ENCODE data around the gene NAXD. TPM values are rescaled to one million over a fixed set of nuclear protein-coding genes. Genes with fewer than 3 reads are reported as not detected.
A peak's percentile ranks its signal among the peaks of the same experiment; 100 is the strongest.

The NAXD gene
- total and polyA plus RNA-seq, 12 donors: 48.5 to 107 (median 62.9) TPM

DNA sequence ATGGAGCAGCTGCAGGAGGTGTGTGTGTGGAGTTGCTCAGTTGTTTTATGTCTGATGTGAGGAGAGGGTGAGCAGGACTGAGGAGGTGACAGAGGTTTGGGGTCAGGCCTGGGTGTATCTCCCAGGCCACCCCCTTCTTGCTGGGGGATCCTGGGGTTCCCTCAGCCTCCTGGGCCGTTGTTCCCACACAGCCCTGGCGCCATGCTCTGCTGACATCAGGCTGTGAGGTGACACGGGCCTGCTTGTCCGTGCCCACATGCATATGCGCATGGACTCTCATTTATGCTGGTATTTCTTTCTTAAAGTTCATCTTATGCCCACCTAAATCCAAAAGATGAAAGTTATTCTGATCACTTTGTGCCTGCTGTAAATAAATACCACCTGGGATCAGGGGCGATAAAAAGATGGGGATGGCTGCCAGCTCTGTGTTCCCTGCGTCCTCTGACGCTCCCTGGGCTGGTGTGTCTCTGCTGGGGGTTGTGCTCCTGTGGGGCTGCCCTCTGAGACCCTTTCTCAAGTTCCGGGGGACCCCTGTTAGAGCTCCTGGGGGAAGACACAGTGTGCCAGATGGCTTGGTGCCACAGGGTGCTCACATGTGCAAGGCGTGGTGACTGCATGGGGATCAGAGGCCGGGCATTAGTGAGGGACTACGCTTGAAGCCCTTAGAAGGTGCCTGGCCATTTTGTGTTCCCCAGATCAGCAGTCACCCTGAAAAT, 12.6 kb downstream of the NAXD start:
- Histone ChIP-seq H3K27me3 (no peaks in the 10 kb centered on the region), H3K4me3 (no peak overlapping the region), H3K27ac (peak overlapping the region in 3 of 5 donors; percentile 13 to 85 (median 68)), H3K36me3 (replicated peaks in 1 of 2) (peaks cover 0 to 39% of the 10 kb centered on the region in 2 donors), H3K4me1 (replicated peaks in 1 of 2) (peaks cover 6 to 33% of the 10 kb centered on the region in 2 donors), H3K9me3 (replicated peaks in 1 of 3) (no peaks in the 10 kb centered on the region)
- WGBS, 4 donors: 73 to 80% (median 75%) methylated on average over 10 to 12 of the region's 12 CpGs
- TF ChIP-seq POLR2A (IDR thresholded peaks at IDR 0.05): no peak
- TF ChIP-seq, protein P1, sequence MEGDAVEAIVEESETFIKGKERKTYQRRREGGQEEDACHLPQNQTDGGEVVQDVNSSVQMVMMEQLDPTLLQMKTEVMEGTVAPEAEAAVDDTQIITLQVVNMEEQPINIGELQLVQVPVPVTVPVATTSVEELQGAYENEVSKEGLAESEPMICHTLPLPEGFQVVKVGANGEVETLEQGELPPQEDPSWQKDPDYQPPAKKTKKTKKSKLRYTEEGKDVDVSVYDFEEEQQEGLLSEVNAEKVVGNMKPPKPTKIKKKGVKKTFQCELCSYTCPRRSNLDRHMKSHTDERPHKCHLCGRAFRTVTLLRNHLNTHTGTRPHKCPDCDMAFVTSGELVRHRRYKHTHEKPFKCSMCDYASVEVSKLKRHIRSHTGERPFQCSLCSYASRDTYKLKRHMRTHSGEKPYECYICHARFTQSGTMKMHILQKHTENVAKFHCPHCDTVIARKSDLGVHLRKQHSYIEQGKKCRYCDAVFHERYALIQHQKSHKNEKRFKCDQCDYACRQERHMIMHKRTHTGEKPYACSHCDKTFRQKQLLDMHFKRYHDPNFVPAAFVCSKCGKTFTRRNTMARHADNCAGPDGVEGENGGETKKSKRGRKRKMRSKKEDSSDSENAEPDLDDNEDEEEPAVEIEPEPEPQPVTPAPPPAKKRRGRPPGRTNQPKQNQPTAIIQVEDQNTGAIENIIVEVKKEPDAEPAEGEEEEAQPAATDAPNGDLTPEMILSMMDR (IDR thresholded peaks at IDR 0.05): no peak
- intact Hi-C loops (cut with DNase I): no loop called here
- no peak for DNase-seq

DNA sequence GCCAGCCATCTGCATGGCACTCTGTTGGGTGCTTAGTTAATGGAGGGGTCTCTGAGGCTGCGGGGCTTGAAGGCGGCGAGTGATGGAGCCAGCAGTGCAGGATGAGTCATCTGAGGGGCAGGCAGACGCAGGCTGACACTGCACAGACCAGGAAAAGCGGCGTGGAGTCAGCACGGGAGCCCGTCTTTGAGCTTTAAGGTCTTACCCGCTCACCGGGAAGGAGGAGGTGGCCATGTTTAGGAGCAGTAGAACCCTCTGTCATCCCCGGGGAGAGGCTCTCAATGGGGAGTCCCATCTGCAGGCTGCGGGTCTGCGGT, 13.1 kb downstream of the NAXD start:
- WGBS, 4 donors: 42 to 57% (median 49%) methylated on average over 9 to 13 of the region's 13 CpGs
- H3K4me1 ChIP-seq (replicated peaks in 1 of 2): peaks cover 6 to 28% of the 10 kb centered on the region in 2 donors
- H3K36me3 ChIP-seq (replicated peaks in 1 of 2): peaks cover 0 to 34% of the 10 kb centered on the region in 2 donors
- H3K9me3 ChIP-seq (replicated peaks in 1 of 3): no peaks in the 10 kb centered on the region
- H3K27ac ChIP-seq: peak overlapping the region in 4 of 5 donors; percentile 13 to 85 (median 47)
- peak in 6 of 7 donors; percentile 53 to 82 (median 72) for DNase-seq
- intact Hi-C loops (cut with DNase I): no loop called here
- H3K4me3 ChIP-seq: no peak overlapping the region
- no peaks in the 10 kb centered on the region for H3K27me3 ChIP-seq
- TF ChIP-seq POLR2A (IDR thresholded peaks at IDR 0.05): no peak
- TF ChIP-seq, protein P1 (IDR thresholded peaks at IDR 0.05): no peak

DNA sequence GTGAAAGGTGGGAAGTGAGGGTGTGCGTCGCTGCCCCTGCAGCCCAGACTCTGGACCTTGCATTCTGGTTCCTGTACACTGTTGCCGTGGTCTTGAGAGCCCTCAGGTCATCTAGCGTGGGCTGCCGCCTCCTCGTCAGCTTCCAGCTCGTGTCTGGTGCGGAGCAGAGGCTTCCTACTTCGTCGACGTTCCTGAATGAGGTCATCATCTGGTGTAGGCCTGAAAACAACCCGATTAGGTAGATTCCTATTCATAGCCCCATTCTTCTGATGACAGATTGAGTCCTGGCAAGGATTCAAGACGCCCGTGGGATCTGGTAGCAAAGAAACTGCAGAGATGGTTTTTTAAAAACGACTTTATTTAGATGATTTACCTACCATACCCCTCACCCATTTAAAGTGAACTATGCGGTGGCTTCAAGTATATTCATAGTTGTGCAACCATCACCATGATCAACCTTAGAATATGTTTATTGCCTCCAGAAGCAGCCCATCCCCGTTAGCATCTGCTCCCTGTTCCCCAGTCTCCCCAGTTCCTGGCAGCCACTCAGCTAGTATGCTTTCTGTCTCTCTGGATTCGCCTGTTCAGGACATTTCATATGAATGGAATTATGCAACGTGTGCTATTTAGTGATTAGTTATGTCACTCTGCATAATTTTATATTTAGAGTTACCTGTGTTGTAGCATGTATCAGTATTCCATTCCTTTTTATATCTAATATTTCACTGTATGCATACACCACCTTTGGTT, 13.8 kb downstream of the NAXD start:
- intact Hi-C loops (cut with DNase I): no loop called here
- Histone ChIP-seq H3K9me3 (replicated peaks in 1 of 3) (no peaks in the 10 kb centered on the region), H3K36me3 (replicated peaks in 1 of 2) (peaks cover 0 to 33% of the 10 kb centered on the region in 2 donors), H3K27ac (peak overlapping the region in 3 of 5 donors; percentile 26 to 85 (median 68)), H3K4me3 (no peak overlapping the region), H3K4me1 (replicated peaks in 1 of 2) (peaks cover 6 to 28% of the 10 kb centered on the region in 2 donors), H3K27me3 (no peaks in the 10 kb centered on the region)
- TF ChIP-seq POLR2A (IDR thresholded peaks at IDR 0.05): no peak
- TF ChIP-seq, protein P1 (IDR thresholded peaks at IDR 0.05): no peak
- WGBS, 4 donors: 60 to 70% (median 62%) methylated on average over 19 of the region's 19 CpGs
- peak in 1 of 7 donors; percentile 57 for DNase-seq

DNA sequence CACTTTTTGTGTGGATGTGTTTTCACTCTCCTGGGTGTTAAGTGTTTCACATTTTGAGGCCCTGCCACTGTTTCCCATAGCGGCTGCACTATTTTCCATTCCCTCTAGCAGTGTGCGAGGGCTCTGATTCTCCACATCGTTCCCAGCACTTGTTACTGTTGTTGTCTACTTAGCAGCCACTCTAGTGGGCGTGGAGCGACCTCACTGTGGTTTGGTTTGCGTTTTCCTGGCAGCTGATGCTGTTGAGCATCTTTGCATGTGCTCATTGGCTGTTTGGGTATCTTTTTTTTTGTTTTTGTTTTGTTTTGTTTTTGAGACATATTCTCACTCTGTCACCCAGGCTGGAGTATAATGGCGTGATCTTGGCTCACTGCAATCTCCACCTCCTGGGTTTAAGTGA, 14.4 kb downstream of the NAXD start:
- WGBS, 4 donors: 82 to 87% (median 85%) methylated on average over 7 of the region's 7 CpGs
- Histone ChIP-seq H3K4me3 (no peak overlapping the region), H3K27ac (peak overlapping the region in 1 of 5 donors; percentile 85), H3K4me1 (replicated peaks in 1 of 2) (peaks cover 6 to 28% of the 10 kb centered on the region in 2 donors), H3K9me3 (replicated peaks in 1 of 3) (no peaks in the 10 kb centered on the region), H3K27me3 (no peaks in the 10 kb centered on the region), H3K36me3 (replicated peaks in 1 of 2) (peaks cover 0 to 31% of the 10 kb centered on the region in 2 donors)
- TF ChIP-seq POLR2A (IDR thresholded peaks at IDR 0.05): no peak
- TF ChIP-seq, protein P1 (IDR thresholded peaks at IDR 0.05): no peak
- peak in 1 of 7 donors; percentile 56 for DNase-seq
- intact Hi-C loops (cut with DNase I): no loop called here
